Measurements from ENCODE around the gene FXYD4. TPM values are rescaled to one million over a fixed set of nuclear protein-coding genes. Genes with fewer than 3 reads are reported as not detected.
"Not testable (repeated sequence)": the region's sequence is repeated elsewhere in the genome, so short reads cannot be mapped to it uniquely, and the experiment has no call there.

FXYD4 gene
- total RNA-seq, 1 experiment from 2014 or later, result not detected

DNA sequence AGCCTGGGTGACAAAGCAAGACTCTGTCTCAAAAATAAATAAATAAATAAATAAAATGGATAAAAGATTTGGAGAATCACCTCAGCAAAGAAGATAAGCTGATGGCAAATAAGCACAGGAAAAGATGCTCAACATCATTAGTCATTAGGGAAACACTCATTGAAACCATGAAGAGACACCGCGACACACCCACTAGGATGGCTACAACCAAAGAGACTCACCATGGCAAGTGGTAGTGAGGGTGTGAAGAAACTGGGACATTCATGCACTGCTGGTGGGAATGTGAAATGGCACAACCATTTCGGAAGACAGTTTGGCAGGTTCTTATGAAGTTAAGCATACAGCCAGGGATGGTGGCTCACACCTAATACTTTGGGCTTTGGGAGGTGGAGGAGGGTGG lies 37.8 kb upstream of the FXYD4 start:
- ChIA-PET CTCF (interaction anchor here (0.6 to 1.0 kb wide), 2 partner anchors 35 to 41 kb away, joined by 3 to 4 read pairs; no protein-coding TSS in a partner anchor), POLR2A (no interaction called here)
- no peak overlapping the region for H3K27ac Mint-ChIP-seq (ENCODE audit: low read depth, unreplicated experiment)
- no peaks in the 10 kb centered on the region for H3K4me1 Mint-ChIP-seq (ENCODE audit: insufficient read depth, unreplicated experiment)
- TF ChIP-seq, protein P1, sequence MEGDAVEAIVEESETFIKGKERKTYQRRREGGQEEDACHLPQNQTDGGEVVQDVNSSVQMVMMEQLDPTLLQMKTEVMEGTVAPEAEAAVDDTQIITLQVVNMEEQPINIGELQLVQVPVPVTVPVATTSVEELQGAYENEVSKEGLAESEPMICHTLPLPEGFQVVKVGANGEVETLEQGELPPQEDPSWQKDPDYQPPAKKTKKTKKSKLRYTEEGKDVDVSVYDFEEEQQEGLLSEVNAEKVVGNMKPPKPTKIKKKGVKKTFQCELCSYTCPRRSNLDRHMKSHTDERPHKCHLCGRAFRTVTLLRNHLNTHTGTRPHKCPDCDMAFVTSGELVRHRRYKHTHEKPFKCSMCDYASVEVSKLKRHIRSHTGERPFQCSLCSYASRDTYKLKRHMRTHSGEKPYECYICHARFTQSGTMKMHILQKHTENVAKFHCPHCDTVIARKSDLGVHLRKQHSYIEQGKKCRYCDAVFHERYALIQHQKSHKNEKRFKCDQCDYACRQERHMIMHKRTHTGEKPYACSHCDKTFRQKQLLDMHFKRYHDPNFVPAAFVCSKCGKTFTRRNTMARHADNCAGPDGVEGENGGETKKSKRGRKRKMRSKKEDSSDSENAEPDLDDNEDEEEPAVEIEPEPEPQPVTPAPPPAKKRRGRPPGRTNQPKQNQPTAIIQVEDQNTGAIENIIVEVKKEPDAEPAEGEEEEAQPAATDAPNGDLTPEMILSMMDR (IDR thresholded peaks at IDR 0.05; ENCODE audit: unreplicated experiment), result no peak
- no peaks in the 10 kb centered on the region for H3K36me3 Mint-ChIP-seq (ENCODE audit: insufficient read depth, unreplicated experiment)
- no peak for DNase-seq (ENCODE audit: unreplicated experiment)
- H3K27me3 Mint-ChIP-seq (ENCODE audit: insufficient read depth, unreplicated experiment), result no peaks in the 10 kb centered on the region
- H3K4me3 Mint-ChIP-seq (ENCODE audit: unreplicated experiment), result no peak overlapping the region
- no TSS peak for BruUV-seq (replicated peaks)
- intact Hi-C loops (cut with micrococcal nuclease), result no loop called here
- H3K9me3 Mint-ChIP-seq (ENCODE audit: unreplicated experiment), result no peaks in the 10 kb centered on the region

DNA sequence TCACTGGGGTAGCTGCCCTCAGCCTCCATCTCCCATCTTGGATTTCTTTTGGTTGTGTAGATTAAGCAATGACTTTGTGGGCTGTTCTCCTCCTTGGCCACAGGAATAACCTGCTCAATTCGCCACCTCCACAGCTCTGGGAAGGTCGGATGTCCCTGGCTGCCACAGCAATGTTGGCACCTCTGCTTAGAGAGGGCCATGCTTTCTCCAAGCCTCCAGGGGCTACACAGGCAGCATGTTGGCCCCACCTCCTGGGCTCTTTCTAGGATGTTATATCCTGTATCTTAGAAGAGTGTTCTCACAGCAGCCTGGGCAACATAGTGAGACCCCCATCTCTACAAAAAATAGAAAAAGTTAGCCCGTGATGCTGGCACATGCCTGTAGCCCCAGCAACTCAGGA lies 35.4 kb upstream of the FXYD4 start:
- peaks cover 15% of the 10 kb centered on the region for H3K4me1 Mint-ChIP-seq (ENCODE audit: insufficient read depth, unreplicated experiment)
- no peaks in the 10 kb centered on the region for H3K27me3 Mint-ChIP-seq (ENCODE audit: insufficient read depth, unreplicated experiment)
- H3K36me3 Mint-ChIP-seq (ENCODE audit: insufficient read depth, unreplicated experiment), result no peaks in the 10 kb centered on the region
- no peaks in the 10 kb centered on the region for H3K9me3 Mint-ChIP-seq (ENCODE audit: unreplicated experiment)
- BruUV-seq (replicated peaks), result no TSS peak
- POLR2A ChIA-PET, result interaction anchor here (0.6 kb wide), 1 partner anchor 130 kb away, joined by 3 read pairs; no protein-coding TSS in a partner anchor
- intact Hi-C loops (cut with micrococcal nuclease), result no loop called here
- H3K27ac Mint-ChIP-seq (ENCODE audit: low read depth, unreplicated experiment), result no peak overlapping the region
- TF ChIP-seq, protein P1 (IDR thresholded peaks at IDR 0.05; ENCODE audit: unreplicated experiment), result no peak
- DNase-seq (ENCODE audit: unreplicated experiment), result no peak
- CTCF ChIA-PET, result interaction anchor here (1.5 kb wide), 1 partner anchor 12 kb away, joined by 8 read pairs; no protein-coding TSS in a partner anchor
- H3K4me3 Mint-ChIP-seq (ENCODE audit: unreplicated experiment), result no peak overlapping the region

DNA sequence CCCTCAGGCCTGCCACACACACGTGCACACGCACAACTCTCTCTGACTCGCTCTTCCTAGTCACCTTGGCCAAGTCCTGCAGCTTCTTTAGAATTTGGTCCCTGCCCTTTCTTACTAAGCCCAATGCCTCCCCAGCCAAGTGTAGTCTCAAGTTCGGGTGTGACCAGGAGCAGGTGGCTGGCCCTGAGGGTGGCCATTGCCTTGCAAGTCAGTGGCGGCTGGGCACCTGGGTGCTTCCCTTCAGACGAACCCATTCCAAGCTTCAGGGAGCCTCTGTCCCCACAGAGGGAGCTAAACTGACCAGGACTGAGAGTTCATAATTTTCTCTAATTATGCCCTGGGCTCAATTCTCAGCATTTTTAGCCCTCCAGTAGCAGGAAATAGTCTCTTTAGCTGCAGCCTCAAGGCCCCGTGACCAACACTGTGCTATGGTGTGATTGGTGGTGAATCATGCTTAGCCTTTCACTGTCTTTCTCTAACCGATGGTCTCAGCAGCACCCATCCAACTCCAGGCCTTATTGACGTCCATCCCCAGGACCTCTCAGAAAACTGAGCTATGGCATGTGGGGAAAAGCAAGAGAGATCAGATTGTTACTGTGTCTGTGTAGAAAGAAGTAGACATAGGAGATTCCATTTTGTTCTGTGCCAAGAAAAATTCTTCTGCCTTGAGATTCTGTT lies 34.7 kb upstream of the FXYD4 start:
- Mint-ChIP-seq H3K4me3 (ENCODE audit: unreplicated experiment) (no peak overlapping the region), H3K27me3 (ENCODE audit: insufficient read depth, unreplicated experiment) (no peaks in the 10 kb centered on the region), H3K27ac (ENCODE audit: low read depth, unreplicated experiment) (no peak overlapping the region), H3K36me3 (ENCODE audit: insufficient read depth, unreplicated experiment) (no peaks in the 10 kb centered on the region), H3K4me1 (ENCODE audit: insufficient read depth, unreplicated experiment) (peaks cover 17% of the 10 kb centered on the region), H3K9me3 (ENCODE audit: unreplicated experiment) (no peaks in the 10 kb centered on the region)
- TF ChIP-seq, protein P1 (IDR thresholded peaks at IDR 0.05; ENCODE audit: unreplicated experiment), result no peak
- POLR2A ChIA-PET, result interaction anchor here (0.6 kb wide), 1 partner anchor 129 kb away, joined by 3 read pairs; no protein-coding TSS in a partner anchor
- no peak for DNase-seq (ENCODE audit: unreplicated experiment)
- intact Hi-C loops (cut with micrococcal nuclease), result no loop called here
- BruUV-seq (replicated peaks), result no TSS peak
- CTCF ChIA-PET, result interaction anchor here (1.5 kb wide), 1 partner anchor 11 kb away, joined by 8 read pairs; no protein-coding TSS in a partner anchor

DNA sequence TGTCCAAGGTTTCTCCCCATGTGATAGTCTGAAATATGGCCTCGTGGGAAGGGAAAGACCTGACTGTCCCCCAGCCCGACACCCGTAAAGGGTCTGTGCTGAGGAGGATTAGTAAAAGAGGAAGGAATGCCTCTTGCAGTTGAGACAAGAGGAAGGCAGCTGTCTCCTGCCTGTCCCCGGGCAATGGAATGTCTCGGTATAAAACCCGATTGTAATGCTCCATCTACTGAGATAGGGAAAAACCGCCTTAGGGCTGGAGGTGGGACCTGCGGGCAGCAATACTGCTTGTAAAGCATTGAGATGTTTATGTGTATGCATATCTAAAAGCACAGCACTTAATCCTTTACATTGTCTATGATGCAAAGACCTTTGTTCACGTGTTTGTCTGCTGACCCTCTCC lies 33.9 kb upstream of the FXYD4 start:
- DNase-seq (ENCODE audit: unreplicated experiment); intact Hi-C loops (cut with micrococcal nuclease); H3K27ac Mint-ChIP-seq (ENCODE audit: low read depth, unreplicated experiment); H3K27me3 Mint-ChIP-seq (ENCODE audit: insufficient read depth, unreplicated experiment); POLR2A ChIA-PET; H3K36me3 Mint-ChIP-seq (ENCODE audit: insufficient read depth, unreplicated experiment); BruUV-seq (replicated peaks); H3K9me3 Mint-ChIP-seq (ENCODE audit: unreplicated experiment); H3K4me3 Mint-ChIP-seq (ENCODE audit: unreplicated experiment): not testable (repeated sequence)
- CTCF ChIA-PET, result interaction anchor here (1.6 kb wide), 1 partner anchor 12 kb away, joined by 6 read pairs; no protein-coding TSS in a partner anchor
- H3K4me1 Mint-ChIP-seq (ENCODE audit: insufficient read depth, unreplicated experiment), result peaks cover 17% of the 10 kb centered on the region

Measured in MCF 10A (cell line).